ENCODE measurements around the gene AK5.
A peak's percentile ranks its signal among the peaks of the same experiment; 100 is the strongest.

The AK5 gene

DNA sequence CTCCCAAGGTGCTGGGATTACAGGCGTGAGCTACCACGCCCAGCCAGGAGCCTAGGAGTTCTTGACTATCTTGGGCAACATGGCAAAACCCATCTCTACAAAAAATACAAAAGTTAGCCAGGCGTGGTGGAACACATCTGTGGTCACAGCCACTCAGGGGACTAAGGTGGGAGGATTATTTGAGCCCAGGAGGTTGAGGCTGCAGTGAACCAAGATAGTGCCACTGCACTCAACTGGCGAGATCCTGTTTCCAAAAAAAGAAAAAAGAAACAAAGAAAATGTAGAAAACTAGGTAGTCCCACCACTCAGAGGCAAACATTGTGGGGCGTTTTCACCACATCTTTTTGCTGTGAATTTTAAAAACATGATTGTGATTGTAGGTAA is 259.3 kb downstream of the AK5 start:
- DNase-seq (ENCODE audit: low read depth): no peak

DNA sequence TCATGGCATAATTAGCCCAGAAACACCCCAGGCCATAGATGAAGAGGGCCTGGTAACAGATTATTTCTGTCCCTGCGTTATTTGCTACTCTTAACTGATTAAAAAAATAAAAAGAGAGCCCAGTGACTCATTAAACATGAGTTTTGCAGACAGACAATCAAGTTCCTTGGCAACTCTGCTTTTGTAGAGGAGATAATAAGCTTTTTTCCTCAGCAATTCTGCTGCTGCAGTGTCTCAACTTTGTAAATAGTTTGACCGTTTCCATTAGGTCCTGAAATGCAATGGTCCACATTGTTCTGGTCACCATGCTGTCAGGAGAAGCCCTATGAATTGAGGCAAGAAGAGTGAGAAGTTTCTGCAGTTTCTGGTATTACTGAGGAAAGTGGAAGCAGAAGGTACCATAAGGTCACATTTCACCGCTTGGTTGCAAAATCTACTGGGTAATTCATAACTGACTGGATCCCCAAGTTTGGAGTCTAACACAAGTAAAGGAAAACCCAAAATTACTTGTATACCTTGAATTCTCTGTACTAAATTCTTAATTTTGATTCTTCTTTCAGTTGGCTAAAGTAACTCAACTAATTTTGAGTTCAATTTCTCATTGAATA is 261.1 kb downstream of the AK5 start:
- peak; percentile 55 for DNase-seq (ENCODE audit: low read depth)

DNA sequence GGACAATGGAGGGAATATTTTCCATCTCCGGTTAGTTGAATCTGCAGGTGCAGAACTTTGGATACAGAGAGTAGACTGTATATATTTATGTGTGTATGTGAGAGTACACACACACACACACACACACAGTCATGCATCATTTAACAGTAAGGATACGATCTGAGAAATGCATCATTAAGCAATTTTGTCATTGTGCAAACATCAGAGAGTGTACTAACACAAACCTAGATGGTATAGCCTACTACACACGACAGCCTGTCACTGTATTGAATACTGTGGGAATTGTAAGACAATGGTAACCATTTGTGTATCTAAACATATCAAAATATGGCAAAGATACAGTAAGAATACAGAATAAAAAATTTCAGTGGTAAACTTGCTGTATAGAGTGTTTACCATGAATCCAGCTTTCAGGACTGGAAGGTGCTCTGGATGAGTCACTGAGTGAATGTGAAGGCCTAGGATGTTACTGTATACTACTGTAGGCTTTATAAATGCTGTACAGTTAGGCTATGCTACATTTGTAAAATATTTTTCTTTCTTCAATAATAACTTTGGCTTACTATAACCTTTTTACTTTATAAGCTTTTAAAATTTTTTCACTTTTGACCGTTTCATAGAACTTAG is 262.1 kb downstream of the AK5 start:
- peak; percentile 28 for DNase-seq (ENCODE audit: low read depth)

DNA sequence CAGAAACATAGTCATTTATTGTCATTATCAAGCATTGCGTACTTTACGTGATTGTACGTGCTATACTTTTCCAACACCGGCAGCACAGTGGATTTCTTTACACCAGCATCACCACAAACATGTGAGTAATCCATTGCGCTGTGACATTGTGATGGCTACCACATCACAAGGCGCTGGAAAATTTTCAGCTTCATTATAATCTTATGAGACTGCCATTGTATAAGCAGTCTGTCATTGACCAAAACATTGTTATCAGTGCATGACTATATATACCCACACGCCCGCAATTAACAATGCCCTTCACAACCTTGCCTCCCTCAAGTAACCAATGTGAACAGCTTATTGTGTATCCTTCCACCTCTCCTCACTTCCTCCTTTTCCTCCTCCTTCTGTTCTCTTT is 263.0 kb downstream of the AK5 start:
- DNase-seq (ENCODE audit: low read depth): no peak

DNA sequence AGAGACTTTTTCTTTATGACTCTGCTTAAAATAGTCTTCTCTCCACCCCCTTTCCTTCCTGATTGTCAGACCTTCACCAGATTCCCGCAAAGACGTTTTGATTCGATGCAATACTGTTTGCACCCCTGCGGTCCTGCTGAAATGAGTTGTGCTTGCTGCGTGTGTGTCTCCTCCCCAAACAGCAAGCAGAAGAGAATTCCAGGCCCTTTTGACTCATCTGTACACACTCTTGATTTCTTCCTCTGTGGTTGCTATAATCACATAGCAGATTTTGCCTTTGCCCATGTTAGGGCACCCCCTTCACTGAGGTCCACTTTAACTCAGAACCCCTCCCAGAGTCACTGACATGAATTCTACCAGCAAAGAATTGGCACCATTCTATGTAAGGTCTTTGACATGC is 264.2 kb downstream of the AK5 start:
- DNase-seq (ENCODE audit: low read depth): peak; percentile 69

DNA sequence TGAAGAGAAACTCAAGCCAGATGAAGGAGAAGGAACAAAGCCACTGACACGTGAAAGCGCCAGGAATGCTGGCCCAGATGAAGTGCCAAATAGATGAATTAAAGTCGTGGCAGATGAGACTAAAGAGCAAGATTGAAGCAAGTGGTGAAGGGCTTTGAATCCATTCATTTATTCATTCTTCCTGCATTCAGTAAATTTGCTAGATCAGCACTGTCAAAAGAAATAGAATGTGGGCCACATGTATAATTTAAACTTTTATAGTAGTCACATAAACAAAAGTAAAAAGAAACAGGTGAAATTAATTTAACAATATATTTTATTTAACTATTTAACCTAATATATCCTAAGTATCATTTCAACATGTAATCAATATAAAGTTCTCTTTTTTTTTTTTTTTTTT is 265.1 kb downstream of the AK5 start:
- no peak for DNase-seq (ENCODE audit: low read depth)

DNA sequence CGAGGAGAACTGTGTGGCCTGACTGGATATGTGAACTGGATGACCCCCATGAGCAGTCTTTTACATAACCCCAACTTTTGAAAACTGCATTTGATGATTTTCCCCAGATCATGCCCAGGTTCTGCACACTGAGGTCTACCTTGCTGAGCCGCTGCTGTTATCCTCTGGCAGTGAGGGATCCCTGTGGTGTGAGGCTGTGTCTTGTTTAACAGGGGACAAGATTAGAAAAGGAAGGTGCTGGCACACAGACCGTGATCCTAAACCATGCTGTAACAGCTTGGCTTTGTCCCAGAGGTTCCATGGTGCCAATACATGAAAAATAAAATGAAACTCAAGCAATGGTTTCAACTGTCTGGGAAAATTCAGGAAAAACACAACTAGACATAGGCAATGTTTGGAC is 266.5 kb downstream of the AK5 start:
- no peak for DNase-seq (ENCODE audit: low read depth)

DNA sequence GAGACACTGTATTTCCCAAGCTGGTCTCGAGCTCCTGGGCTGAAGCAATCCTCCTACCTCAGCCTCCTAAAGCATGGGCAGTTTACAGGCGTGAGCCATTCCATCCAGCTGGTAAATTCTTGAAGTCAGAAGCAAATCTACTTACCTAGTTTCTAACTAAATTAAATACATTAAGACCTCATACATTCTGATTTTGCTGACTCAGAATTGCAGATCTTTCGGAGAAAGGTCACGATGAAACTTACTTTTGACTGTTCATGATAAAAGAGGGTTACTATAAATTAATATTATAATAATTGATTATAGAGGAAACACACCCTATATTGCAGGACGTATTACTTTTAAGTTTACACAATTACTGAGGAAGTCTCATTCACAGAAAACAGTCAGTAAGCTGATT is 268.3 kb downstream of the AK5 start:
- DNase-seq (ENCODE audit: low read depth): no peak

DNA sequence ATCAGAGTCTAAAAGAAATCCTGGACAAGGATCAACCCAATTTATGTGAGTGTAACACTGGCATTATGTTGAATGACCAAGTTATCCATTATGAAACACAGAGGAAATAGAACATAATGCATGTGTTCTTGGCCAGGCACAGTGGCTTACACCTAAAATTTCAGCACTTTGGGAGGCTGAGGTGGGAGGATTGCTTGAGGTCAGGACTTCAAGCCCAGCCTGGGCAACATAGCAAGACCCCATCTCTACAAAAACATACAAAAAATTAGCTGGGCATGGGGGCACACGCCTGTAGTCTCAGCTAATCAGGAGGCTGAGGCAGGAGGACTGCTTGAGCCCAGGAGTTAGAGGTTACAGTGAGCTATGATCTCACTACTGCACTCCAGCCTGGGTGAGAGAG is 270.8 kb downstream of the AK5 start:
- no peak for DNase-seq (ENCODE audit: low read depth)

DNA sequence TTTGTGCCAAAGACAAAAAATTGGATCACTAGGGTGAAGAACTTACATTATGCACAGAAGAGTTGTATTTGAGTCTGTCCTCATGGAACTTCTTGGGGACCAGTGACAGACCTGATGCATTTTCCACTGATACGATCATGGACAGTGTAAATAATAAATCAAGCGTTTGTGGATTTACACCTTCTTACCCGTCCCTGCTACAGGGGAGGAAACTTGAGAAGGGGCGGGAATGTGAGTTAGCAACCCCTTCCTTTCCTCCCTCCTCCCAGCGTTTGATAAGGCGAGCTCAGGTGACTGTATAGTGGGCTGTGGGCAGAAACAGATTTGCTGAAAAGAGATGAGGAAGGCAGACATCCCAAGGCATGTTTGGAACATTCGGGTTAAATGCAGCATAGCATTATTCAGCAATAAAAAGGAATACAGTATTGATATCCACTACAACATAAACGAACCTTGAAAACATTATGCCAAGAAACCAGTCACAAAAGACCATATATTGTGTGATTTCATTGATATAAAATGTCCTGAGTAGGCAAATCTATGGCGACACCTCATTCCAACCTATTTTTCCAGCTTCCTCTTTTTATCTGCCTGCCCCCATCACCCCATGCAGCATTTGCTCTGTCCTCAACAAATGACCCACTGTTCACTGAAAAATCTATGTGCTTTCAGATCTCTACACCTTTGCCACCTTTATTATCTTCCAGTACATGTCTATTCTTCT is 271.9 kb downstream of the AK5 start:
- DNase-seq (ENCODE audit: low read depth): no peak

DNA sequence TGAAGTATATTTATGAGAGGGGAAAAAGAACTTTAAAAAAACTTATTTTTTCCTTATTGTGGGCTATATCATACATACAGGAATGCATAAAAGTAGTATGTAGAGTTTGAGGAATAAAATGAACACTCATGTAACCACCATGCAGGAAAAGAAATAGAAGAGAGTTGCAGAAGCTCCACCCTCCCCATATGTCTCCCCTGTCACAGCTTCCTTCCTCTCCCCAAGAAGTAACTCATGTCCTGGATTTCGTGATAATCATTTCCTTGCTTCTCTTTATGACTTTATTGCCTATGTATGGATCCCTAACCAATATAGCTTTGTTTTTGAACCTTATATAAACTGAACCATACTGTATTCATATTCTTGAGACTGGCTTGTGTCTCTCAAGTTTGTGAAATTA is 274.2 kb downstream of the AK5 start:
- no peak for DNase-seq (ENCODE audit: low read depth)

DNA sequence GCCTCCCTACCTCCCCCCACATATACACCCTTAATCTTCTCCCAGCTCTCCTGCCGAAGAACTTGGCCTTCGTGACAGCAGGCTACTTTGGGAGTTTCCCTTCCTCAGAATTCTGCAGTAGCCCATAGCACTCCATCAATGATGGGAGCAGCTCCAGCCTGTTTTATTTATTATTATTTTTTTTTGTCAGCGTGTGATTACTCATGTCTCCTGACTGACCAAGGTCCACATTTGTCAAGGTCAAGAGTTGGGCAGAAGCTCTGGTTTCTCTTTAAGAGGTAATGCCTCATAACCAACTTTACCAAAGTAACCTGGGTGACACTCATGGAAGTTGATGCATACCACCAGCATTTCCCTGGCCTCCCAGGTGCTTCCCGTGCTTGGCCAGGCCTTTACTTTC is 275.2 kb downstream of the AK5 start:
- DNase-seq (ENCODE audit: low read depth): no peak

DNA sequence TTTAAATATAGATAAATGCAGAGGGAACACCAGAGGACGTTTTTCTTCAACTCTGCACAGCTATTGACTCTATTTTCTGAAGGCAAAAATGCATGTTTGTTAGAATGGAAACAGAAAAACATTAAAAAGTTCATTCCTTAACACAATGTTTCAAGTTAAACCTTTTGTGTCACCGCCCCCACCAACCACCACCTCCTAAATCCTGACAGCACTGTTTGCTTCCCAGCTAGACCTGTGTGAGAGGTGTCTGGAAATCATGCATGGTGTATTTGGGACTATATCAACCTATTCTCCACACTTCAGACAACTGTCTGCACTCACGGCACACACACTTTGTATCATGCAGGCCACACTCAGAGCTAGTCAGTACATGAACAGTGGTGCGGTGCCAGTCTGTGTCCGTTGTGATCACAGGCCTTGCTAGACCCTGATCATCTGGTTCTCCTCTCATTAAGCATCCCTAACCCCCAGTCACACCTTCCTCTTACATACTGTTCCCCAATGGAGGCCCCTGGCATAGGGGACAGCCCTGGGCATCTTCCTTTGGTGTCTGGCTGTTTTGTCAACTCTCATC is 276.9 kb downstream of the AK5 start:
- no peak for DNase-seq (ENCODE audit: low read depth)

DNA sequence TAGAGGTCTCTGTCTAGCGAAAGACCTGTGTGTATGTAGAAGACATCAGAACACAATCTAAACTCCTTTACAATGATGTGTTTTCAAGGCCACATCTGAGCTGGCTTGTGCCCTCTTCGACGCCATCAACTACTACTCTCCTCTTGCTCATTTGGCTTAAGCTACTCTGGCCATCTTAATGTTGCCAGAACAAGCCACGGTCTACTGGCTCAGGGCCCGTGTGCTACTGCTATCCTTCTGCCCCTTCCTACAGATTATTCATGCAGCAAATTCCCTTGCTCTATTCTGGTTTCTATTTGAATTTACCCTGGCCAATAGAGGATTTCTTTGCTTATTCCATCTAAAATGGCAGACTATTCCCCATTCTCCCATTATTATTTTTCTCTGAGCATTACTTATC is 278.9 kb downstream of the AK5 start:
- DNase-seq (ENCODE audit: low read depth): no peak

DNA sequence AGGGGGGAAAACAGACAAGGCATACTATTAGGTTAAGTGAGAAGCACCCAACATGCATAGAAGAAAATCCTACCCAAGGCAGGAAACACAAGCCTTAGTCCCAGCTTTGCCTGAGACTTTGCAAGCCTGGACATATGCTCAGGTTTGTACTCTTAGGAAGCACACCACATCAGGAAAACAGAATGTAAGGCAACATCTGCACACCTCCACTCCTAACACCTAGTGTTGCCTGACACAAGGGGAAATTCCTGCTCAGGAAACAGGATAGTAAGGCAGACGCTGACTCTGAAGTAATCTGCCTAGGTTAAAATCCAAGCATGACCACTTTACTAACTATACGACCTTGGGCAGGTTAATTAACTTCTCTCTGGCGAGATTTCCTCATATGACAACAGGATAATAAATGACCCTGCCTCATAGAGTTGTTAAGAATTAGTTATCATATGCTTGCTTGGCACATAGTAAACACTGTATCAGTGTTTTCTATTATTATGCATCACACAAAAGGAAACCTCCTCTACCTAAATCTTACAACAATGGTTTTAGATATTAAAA is 280.9 kb downstream of the AK5 start:
- DNase-seq (ENCODE audit: low read depth): no peak

DNA sequence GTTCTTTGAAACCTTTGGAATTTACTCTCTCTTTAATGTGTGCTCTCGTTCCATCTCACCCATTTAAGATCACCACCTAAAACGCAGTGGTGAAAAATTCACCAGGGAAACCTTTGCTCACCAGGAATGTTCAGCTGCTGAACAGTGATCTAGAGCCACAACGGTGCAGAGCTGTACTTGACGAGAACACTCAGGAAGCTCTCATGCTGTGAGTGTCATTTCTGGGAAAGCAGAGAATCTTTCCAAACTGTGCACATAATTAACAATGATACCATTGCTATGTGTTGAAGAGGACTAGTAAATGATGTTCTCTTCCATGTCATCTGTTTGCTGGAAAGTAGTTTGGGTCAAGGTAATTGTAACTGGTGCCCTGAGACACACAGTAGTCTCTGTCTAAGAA is 283.5 kb downstream of the AK5 start:
- DNase-seq (ENCODE audit: low read depth): no peak

DNA sequence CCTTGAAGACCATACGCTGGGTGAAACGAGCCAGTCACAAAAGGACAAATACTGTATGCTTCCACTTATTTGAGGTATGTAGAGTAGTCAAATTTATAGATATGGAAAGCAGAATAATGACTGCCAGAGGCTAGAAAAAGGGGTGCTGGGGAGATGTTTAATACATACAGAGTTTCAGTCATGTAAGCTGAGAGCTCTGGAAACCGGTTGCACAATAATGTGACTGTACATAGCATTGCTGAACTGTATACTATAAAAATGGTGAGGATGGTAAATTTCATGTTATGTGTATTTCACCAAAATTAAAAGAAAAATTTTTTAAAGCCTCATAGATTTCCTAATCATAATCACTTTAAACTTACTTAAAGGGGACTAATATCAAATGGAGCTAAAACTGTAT is 289.8 kb downstream of the AK5 start:
- DNase-seq (ENCODE audit: low read depth): no peak

DNA sequence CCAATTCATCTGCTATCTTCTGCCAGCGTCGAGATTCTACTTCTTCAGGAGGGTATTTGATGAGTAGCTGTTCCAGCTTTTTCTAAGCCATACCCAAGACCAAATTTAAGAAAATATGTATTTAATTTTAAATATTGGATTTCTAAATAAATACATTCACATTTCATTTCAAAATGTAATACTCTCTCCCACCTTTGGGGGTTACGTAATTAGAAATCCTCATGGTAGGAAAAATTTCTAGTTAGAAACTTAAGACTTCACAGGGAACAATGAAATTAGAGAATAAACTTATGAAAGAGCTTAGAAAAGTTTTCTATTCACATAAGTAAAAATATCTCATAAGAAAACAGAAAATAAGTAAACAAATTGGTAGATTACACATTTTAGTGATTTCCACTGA is 297.7 kb downstream of the AK5 start:
- no peak for DNase-seq (ENCODE audit: low read depth)

DNA sequence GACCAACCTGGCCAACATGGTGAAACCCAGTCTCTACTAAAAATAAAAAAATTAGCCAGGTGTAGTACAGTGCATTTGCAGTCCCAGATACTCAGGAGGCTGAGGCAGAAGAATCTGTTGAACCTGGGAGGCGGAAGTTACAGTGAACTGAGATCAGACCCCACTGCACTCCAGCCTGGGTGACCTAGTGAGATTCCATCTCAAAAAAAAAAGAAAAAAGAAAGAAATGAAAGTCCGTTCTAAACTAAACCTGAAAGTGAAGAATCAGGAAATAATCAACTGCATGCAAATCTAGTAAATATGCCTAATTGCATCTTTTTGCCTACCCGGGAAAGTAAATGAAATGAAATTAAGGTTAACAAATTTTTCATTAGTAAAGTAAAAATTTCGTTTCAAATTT is 301.1 kb downstream of the AK5 start:
- no peak for DNase-seq (ENCODE audit: low read depth)

DNA sequence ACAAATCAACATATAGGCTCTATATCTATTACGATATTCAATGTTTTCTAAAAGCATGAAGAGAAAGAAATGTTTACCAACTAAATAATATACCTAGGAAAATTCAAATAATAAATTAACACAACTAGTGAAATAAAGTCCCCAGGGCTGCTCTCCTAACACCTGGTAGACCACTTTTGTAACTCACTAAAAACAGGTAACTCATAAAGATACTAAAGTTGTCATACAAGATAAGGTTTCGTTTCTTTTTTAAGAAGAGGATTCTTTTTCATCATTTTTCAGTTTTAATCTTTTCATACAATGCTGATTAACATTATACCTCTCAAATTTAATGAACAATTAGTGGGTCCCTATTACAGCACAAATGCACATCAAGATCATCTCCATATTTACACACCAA is 301.7 kb downstream of the AK5 start:
- DNase-seq (ENCODE audit: low read depth): no peak

DNA sequence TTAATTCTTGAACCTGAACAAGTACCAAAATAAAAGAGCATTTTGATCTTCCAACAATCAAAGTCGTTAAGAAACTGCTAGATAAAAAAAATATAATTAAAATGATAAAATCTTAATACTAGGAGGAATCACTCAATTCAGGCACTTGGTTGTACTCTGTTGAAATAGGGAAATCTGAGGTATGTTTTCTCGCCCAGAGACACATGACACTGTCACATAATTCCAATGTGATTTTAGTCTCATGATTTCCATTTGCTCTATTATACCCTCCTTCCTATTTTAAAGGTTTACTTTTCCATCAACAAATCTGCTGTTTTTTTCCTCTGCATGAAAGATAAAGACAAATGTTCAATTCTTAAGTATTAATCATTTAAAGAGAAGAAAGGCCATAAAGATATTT is 303.1 kb downstream of the AK5 start:
- no peak for DNase-seq (ENCODE audit: low read depth)

DNA sequence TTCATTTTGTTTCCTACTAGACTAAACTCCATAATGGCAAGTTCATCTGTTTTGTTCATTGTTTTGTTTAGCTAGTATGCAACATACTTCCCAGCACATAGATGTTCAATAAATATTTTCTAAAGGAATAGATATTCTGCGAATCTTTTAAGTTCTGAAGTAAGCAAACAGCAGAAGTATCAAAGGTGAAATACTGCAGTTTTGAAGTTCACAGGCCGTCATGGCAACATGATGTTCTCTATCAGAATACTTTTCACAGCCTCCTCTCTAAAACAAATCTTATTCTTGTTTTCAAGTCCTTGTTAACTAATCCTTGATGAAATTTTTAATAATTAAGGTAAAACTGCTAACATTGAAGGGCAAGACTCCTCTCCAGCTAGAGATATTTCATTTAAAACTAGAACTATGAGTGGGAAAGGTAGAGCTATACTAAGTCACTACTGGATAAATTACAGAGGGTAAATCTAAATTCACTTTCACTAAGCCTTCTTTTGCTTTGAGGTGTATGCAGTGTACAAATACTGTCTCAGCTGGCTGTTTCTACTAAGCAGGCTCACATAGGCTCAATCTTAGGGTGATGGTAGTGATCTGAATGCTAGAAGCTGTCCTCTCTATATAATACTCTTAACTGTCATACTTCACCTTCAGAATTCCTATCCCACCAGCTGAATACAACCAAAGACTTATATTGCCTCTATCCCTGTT is 303.9 kb downstream of the AK5 start:
- DNase-seq (ENCODE audit: low read depth): no peak

DNA sequence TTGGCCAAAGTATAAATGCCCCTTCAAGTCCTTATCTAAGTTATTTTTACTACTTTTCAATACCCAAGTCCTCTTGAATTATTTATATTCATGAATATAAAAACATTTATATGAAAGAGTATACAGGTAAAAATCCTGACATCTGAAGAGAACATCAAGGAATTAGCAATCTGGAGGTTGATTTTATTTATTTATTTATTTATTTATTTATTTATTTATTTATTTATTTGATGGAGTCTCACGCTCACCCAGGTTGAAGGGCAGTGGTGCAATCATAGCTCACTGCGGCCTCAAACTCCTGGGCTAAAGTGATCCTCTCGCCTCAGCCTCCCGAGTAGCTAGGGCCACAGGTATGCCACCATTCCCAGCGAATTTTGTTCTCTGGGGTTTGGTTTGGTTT is 307.4 kb downstream of the AK5 start:
- DNase-seq (ENCODE audit: low read depth): no peak

All from EH (cell line).